K562 (cell line): ENCODE data around the gene TOX2. TPM values are rescaled to one million over a fixed set of nuclear protein-coding genes. Genes with fewer than 3 reads are reported as not detected.

Experiments used
- ATAC-seq: fragments of 200-7000 bp; cut with Tn5 transposase; 3 replicates; pipeline ENCODE4 v1.9.1; 2020; ENCODE audit warnings: moderate library complexity
- BruUV-seq: library from RNA; stranded (reverse); fragments of 400-500 nt; replicated peaks from 2 replicates; lab custom pipeline; 2021; lab: Mats Ljungman, UMichigan
- CTCF ChIA-PET: fragments of 300-600 bp; formaldehyde crosslinking; extraction: SDS; loops from one replicate; lab custom pipeline; 2021; ENCODE audit warnings: low intra/inter-chr PET ratio; lab: Yijun Ruan, JAX
- POLR2A ChIA-PET: fragments of 300-600, 350-650 bp; sonication (Branson Sonifier 250); formaldehyde crosslinking; extraction: SDS; loops from one replicate; lab custom pipeline; 2021; ENCODE audit warnings: antibody characterized with exemption, inconsistent platforms; lab: Yijun Ruan, JAX
- DNase-seq, 4 experiments: peaks; one replicate each; pipeline versions ENCODE4 v3.0.0 to v3.0.0-alpha.2; 2011 to 2018; ENCODE audit warnings: low spot score in 3 of 4, mixed read lengths in 3 of 4; ENCODE audit errors: extremely low read depth in 1 of 4
- FAIRE-seq: peaks from 2 replicates; lab custom pipeline; 2011; peaks lifted over from hg19 to GRCh38; lab: Jason Lieb, UNC
- H2AFZ ChIP-seq: 2 replicates; pipeline ENCODE4 v1.6.0; 2011; ENCODE audit warnings: low read depth, low read length, control low read depth, inconsistent platforms
- H3K27ac ChIP-seq: fragments of 200-600 bp; 3 replicates; pipeline ENCODE4 v1.8.0; 2011; ENCODE audit warnings: low read depth, mild to moderate bottlenecking, control low read depth, inconsistent platforms, low read length, moderate library complexity, mixed read lengths; ENCODE audit errors: extremely low read depth
- H3K27me3 ChIP-seq, 2 experiments: fragments of 300-600 bp in 1 of 2; 2 replicates in 1 of 2; 3 replicates in 1 of 2; pipeline versions ENCODE4 v1.6.0 to v1.8.0; 2011; ENCODE audit warnings: inconsistent platforms in 2 of 2, low read length in 2 of 2, mild to moderate bottlenecking in 1 of 2, mixed read lengths in 1 of 2, moderate library complexity in 1 of 2; ENCODE audit not compliant: control insufficient read depth in 2 of 2, insufficient read depth in 2 of 2
- H3K36me3 ChIP-seq: fragments of 300-600 bp; 3 replicates; pipeline ENCODE4 v1.8.0; 2011; ENCODE audit warnings: mild to moderate bottlenecking, low read length, inconsistent platforms; ENCODE audit not compliant: control insufficient read depth, insufficient read depth
- H3K4me1 ChIP-seq, 2 experiments: fragments of 200-600 bp in 1 of 2; replicated peaks in 1 of 2; 2 replicates in 1 of 2; 3 replicates in 1 of 2; pipeline versions ENCODE4 v1.5.1 to v1.8.0; 2011; ENCODE audit warnings: inconsistent platforms in 2 of 2, low read length in 2 of 2, mild to moderate bottlenecking in 1 of 2, mixed read lengths in 1 of 2, moderate library complexity in 1 of 2; ENCODE audit not compliant: control insufficient read depth in 2 of 2, insufficient read depth in 2 of 2
- H3K4me2 ChIP-seq: 2 replicates; pipeline ENCODE4 v1.6.1; 2011; ENCODE audit warnings: low read length, control low read depth, inconsistent platforms, mixed read lengths; ENCODE audit not compliant: insufficient read depth
- H3K4me3 ChIP-seq: fragments of 200-600 bp; sonication (generic), shearing (Covaris generic); 2 replicates; pipeline ENCODE4 v1.5.1; 2016; ENCODE audit warnings: control low read depth, inconsistent platforms
- H3K79me2 ChIP-seq: fragments of 200-600 bp; 3 replicates; pipeline ENCODE4 v1.8.0; 2011; ENCODE audit warnings: low read length, inconsistent platforms; ENCODE audit not compliant: control insufficient read depth, insufficient read depth
- H3K9ac ChIP-seq, 2 experiments: 2 replicates each; pipeline versions ENCODE4 v1.6.0 to v1.6.1; 2011; ENCODE audit warnings: low read depth in 2 of 2, low read length in 2 of 2, control low read depth in 1 of 2, inconsistent platforms in 1 of 2, mild to moderate bottlenecking in 1 of 2, mixed read lengths in 1 of 2; ENCODE audit not compliant: insufficient read depth in 1 of 2
- H3K9me1 ChIP-seq: one replicate; pipeline ENCODE4 v1.6.0; 2011; ENCODE audit warnings: inconsistent platforms, mild to moderate bottlenecking, low read length, moderate library complexity; ENCODE audit not compliant: control insufficient read depth, insufficient read depth
- H3K9me3 ChIP-seq: replicated peaks from 2 replicates; pipeline ENCODE4 v1.5.1; 2011; ENCODE audit warnings: low read depth, low read length, inconsistent platforms; ENCODE audit not compliant: control insufficient read depth, insufficient read depth
- H4K20me1 ChIP-seq: replicated peaks from 2 replicates; pipeline ENCODE4 v1.6.1; 2011; ENCODE audit warnings: low read length, inconsistent platforms, mixed read lengths; ENCODE audit not compliant: control insufficient read depth, insufficient read depth
- BDP1 ChIP-seq: IDR thresholded peaks from 3 replicates; pipeline ENCODE4 v1.6.1; 2011; ENCODE audit not compliant: insufficient read length, insufficient read depth
- CAMTA2 ChIP-seq: fragments of 250-450 bp; sonication (Bioruptor Pico); conservative IDR thresholded peaks from 2 replicates; pipeline ENCODE4 v1.5.1; 2022
- CBX2 ChIP-seq: fragments of 200-600 bp; sonication (generic); IDR thresholded peaks from one replicate; pipeline ENCODE4 v1.6.1; 2012; ENCODE audit warnings: mild to moderate bottlenecking, low read length, inconsistent platforms; ENCODE audit not compliant: insufficient read depth, poor library complexity, severe bottlenecking
- CTBP1 ChIP-seq: fragments of 450-650 bp; IDR thresholded peaks from 2 replicates; pipeline ENCODE4 v1.6.1; 2016; ENCODE audit warnings: borderline replicate concordance
- FOXJ3 ChIP-seq: sonication (generic); formaldehyde crosslinking; IDR thresholded peaks from 2 replicates; pipeline ENCODE4 v1.4.0; 2020; ENCODE audit warnings: mild to moderate bottlenecking, missing genetic modification reagents
- JUN ChIP-seq, 2 experiments: sonication (generic) in 1 of 2; formaldehyde crosslinking in 1 of 2; IDR thresholded peaks; 2 replicates each; pipeline versions ENCODE4 v1.6.1 to v1.8.0; 2012 to 2022; ENCODE audit warnings: borderline replicate concordance in 2 of 2, mild to moderate bottlenecking in 2 of 2, improper control_type of control experiment in 1 of 2, low read depth in 1 of 2, low read length in 1 of 2, missing genetic modification reagents in 1 of 2
- NCOR1 ChIP-seq: fragments of 450-650 bp; IDR thresholded peaks from 2 replicates; pipeline ENCODE4 v1.6.1; 2016; ENCODE audit warnings: mild to moderate bottlenecking, moderate library complexity
- SIX5 ChIP-seq, 2 experiments: IDR thresholded peaks; 2 replicates each; pipeline ENCODE4 v1.6.1; 2011; ENCODE audit warnings: low read length in 2 of 2, borderline replicate concordance in 1 of 2, low read depth in 1 of 2, mild to moderate bottlenecking in 1 of 2, moderate library complexity in 1 of 2; ENCODE audit not compliant: insufficient read depth in 1 of 2
- TSC22D4 ChIP-seq: fragments of 450-650 bp; IDR thresholded peaks from 2 replicates; pipeline ENCODE4 v1.6.1; 2016; ENCODE audit warnings: missing genetic modification characterization, missing biosample characterization, control low read depth
- ZNF644 ChIP-seq: fragments of 200-800 bp; sonication (Bioruptor generic); IDR thresholded peaks from 2 replicates; pipeline ENCODE4 v1.6.1; 2016; ENCODE audit warnings: low read depth, missing genetic modification characterization, missing compliant biosample characterization
- ZZZ3 ChIP-seq: fragments of 450-650 bp; IDR thresholded peaks from 2 replicates; pipeline ENCODE4 v1.6.1; 2016; ENCODE audit warnings: antibody characterized with exemption, mild to moderate bottlenecking, moderate library complexity
- WGBS: fragments of 100-300 bp; shearing (Covaris generic); methylation state at CpG from one replicate; pipeline ENCODE4 v1.1.6; 2016; ENCODE audit warnings: low coverage, mixed read lengths; ENCODE audit not compliant: insufficient coverage; ENCODE audit errors: missing lambda C conversion rate; 5-methylcytosine and 5-hydroxymethylcytosine counted together
- in situ Hi-C: fragments of 300-500 bp; cut with MboI; formaldehyde crosslinking; loops from 4 replicates; pipeline ENCODE4 v1.15.0; 2018; ENCODE audit warnings: inconsistent platforms, mixed read lengths
- intact Hi-C: fragments of 100-400 bp; cut with micrococcal nuclease; formaldehyde crosslinking; loops from 2 replicates; pipeline ENCODE4 v1.14.2; 2022
- polyA plus RNA-seq, 8 experiments: library from polyadenylated mRNA; depleted of rRNA in 4 of 8; stranded (reverse) in 5 of 8; unstranded in 3 of 8; fragments of >200 nt; fragmentation: Nextera tagmentation in 2 of 8; fragmentation: Illumina TruSeq in 1 of 8; extraction: Ambion mirVana in 2 of 8; extraction: Trizol in 1 of 8; gene quantifications; 2 replicates each; pipeline versions ENCODE4 v1.2.1 to v1.2.3, GENCODE V29; 2011 to 2014; ENCODE audit warnings: inconsistent platforms in 1 of 8, missing spikeins in 1 of 8
- total RNA-seq, 7 experiments: library from RNA; depleted of rRNA in 6 of 7; stranded (reverse); fragments of >200 nt in 6 of 7; fragmentation: Illumina TruSeq in 2 of 7; extraction: Trizol in 2 of 7; gene quantifications; 2 replicates each; pipeline versions ENCODE4 v1.2.1 to v1.2.3, GENCODE V29; 2011 to 2021; ENCODE audit warnings: low replicate concordance in 1 of 7
- TF ChIP-seq, protein P1 (sequence below): sonication (generic); formaldehyde crosslinking; IDR thresholded peaks from 2 replicates; pipeline ENCODE4 v1.8.1; 2023; ENCODE audit warnings: mild to moderate bottlenecking, missing genetic modification reagents

Gene TOX2
- total and polyA plus RNA-seq, 9 of the 15 experiments (the other 6 are each of a cell fraction or from before 2014, with no cell fraction given): not detected

DNA sequence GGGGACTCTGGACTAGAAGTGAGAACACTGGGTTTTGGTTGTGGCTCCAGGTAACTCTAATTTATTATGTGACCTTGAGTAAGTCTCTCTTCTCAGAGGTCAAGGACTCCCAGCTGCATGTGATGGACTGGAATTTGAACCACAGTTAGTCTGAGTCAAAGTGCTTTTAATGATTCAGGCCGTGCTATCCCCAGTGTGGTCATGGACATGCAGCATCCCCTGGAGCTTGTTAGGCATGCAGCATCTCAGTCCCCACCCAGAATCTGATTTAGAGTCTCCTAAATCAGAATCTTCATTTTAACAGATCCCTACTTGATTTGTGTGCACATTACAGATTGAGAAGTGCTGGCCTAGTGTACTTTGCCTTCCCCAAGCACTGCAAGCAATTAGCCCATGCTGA is 74.2 kb downstream of the TOX2 start:
- H3K4me3 ChIP-seq: no peak overlapping the region
- H3K4me1 ChIP-seq: no peaks in the 10 kb centered on the region
- H3K27ac ChIP-seq: no peak overlapping the region
- no peak overlapping the region for H2AFZ ChIP-seq
- TF ChIP-seq ZZZ3 (no peak), ZNF644 (no peak), CAMTA2 (CRISPR knock-in tag) (no peak), FOXJ3 (CRISPR knock-in tag) (no peak), TSC22D4 (no peak), CTBP1 (no peak), JUN (IDR thresholded peaks at IDR 0.05; ENCODE audit: borderline replicate concordance, low read depth, low read length) (no peak), JUN (CRISPR knock-in tag; IDR thresholded peaks at IDR 0.05; ENCODE audit: borderline replicate concordance) (no peak), SIX5 (IDR thresholded peaks at IDR 0.05; ENCODE audit: borderline replicate concordance in 1 of 2, insufficient read depth in 1 of 2, low read depth in 1 of 2, low read length in 2 of 2) (no peak), NCOR1 (no peak), BDP1 (no peak), CBX2 (no peak)
- TF ChIP-seq, protein P1, sequence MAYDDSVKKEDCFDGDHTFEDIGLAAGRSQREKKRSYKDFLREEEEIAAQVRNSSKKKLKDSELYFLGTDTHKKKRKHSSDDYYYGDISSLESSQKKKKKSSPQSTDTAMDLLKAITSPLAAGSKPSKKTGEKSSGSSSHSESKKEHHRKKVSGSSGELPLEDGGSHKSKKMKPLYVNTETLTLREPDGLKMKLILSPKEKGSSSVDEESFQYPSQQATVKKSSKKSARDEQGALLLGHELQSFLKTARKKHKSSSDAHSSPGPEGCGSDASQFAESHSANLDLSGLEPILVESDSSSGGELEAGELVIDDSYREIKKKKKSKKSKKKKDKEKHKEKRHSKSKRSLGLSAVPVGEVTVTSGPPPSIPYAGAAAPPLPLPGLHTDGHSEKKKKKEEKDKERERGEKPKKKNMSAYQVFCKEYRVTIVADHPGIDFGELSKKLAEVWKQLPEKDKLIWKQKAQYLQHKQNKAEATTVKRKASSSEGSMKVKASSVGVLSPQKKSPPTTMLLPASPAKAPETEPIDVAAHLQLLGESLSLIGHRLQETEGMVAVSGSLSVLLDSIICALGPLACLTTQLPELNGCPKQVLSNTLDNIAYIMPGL (CRISPR knock-in tag): no peak
- H3K9me1 ChIP-seq: no peaks in the 10 kb centered on the region
- ChIA-PET CTCF (no interaction called here), POLR2A (interaction anchor here (1.3 kb wide), 1 partner anchor 34 kb away, joined by 3 read pairs; no protein-coding TSS in a partner anchor)
- intact Hi-C loops (no loop called here), in situ Hi-C loops (no loop called here)
- FAIRE-seq (no peak), ATAC-seq (no peak), DNase-seq (no peak)
- H3K36me3 ChIP-seq: no peaks in the 10 kb centered on the region
- no peaks in the 10 kb centered on the region for H3K9me3 ChIP-seq
- WGBS: 6% methylated on average over 1 of the region's 1 CpG
- H3K4me2 ChIP-seq: no peak overlapping the region
- H3K79me2 ChIP-seq: no peaks in the 10 kb centered on the region
- H3K27me3 ChIP-seq: peaks cover 0 to 5% of the 10 kb centered on the region in 2 experiments; a peak in 2 of 5 replicates
- H3K9ac ChIP-seq: no peak overlapping the region
- no TSS peak for BruUV-seq
- no peaks in the 10 kb centered on the region for H4K20me1 ChIP-seq
